ENCODE data around the gene ACMSD. TPM values are rescaled to one million over a fixed set of nuclear protein-coding genes. Genes with fewer than 3 reads are reported as not detected.

ACMSD gene
- total and polyA plus RNA-seq, 2 of the 4 experiments (the other 2 are of a cell fraction) = not detected

DNA sequence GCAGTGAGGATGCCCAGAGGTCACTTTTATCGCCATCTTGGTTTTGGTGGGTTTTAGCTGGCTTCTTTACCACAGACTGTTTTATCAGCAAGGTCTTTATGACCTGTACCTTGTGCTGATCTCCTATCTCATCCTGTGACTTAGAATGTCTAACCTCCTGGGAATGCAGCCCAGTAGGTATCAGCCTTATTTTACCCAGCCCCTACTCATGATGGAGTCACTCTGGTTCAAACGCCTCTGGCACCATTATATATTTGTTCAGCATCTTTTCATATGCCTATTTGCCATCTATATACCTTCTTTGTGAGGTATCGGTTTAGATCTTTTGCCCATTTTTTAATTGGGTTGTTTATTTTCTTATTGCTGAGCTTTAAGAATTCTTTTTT, 73.0 kb downstream of the ACMSD start:
- TF ChIP-seq, protein P1, sequence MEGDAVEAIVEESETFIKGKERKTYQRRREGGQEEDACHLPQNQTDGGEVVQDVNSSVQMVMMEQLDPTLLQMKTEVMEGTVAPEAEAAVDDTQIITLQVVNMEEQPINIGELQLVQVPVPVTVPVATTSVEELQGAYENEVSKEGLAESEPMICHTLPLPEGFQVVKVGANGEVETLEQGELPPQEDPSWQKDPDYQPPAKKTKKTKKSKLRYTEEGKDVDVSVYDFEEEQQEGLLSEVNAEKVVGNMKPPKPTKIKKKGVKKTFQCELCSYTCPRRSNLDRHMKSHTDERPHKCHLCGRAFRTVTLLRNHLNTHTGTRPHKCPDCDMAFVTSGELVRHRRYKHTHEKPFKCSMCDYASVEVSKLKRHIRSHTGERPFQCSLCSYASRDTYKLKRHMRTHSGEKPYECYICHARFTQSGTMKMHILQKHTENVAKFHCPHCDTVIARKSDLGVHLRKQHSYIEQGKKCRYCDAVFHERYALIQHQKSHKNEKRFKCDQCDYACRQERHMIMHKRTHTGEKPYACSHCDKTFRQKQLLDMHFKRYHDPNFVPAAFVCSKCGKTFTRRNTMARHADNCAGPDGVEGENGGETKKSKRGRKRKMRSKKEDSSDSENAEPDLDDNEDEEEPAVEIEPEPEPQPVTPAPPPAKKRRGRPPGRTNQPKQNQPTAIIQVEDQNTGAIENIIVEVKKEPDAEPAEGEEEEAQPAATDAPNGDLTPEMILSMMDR (conservative IDR thresholded peaks at IDR 0.05; ENCODE audit: low read depth, low read length) = no peak
- TF ChIP-seq RCOR1 (IDR thresholded peaks at IDR 0.05; ENCODE audit: insufficient replicate concordance, low read length) (no peak), SMC3 (IDR thresholded peaks at IDR 0.05; ENCODE audit: low read depth, low read length) (no peak), RAD21 (IDR thresholded peaks at IDR 0.05; ENCODE audit: low read length) (no peak), CEBPB (IDR thresholded peaks at IDR 0.05; ENCODE audit: low read depth, low read length) (no peak), BHLHE40 (IDR thresholded peaks at IDR 0.05; ENCODE audit: low read depth, low read length) (no peak), MAFK (IDR thresholded peaks at IDR 0.05; ENCODE audit: low read depth, low read length) (no peak), MAZ (IDR thresholded peaks at IDR 0.05; ENCODE audit: borderline replicate concordance, low read depth, low read length) (no peak), CHD1 (IDR thresholded peaks at IDR 0.05; ENCODE audit: low read depth, low read length) (no peak), NFE2L2 (IDR thresholded peaks at IDR 0.05; ENCODE audit: low read depth, low read length) (no peak), POLR2A (IDR thresholded peaks at IDR 0.05; ENCODE audit: low read depth, low read length) (no peak), FOS (IDR thresholded peaks at IDR 0.05; ENCODE audit: low read depth, low read length) (no peak), RFX5 (IDR thresholded peaks at IDR 0.05; ENCODE audit: low read depth, low read length) (no peak), MXI1 (IDR thresholded peaks at IDR 0.05; ENCODE audit: borderline replicate concordance, low read depth, low read length) (no peak)
- TF ChIP-seq, protein P2, sequence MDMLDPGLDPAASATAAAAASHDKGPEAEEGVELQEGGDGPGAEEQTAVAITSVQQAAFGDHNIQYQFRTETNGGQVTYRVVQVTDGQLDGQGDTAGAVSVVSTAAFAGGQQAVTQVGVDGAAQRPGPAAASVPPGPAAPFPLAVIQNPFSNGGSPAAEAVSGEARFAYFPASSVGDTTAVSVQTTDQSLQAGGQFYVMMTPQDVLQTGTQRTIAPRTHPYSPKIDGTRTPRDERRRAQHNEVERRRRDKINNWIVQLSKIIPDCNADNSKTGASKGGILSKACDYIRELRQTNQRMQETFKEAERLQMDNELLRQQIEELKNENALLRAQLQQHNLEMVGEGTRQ (IDR thresholded peaks at IDR 0.05; ENCODE audit: low read depth, low read length) = no peak
- TF ChIP-seq, protein P3, sequence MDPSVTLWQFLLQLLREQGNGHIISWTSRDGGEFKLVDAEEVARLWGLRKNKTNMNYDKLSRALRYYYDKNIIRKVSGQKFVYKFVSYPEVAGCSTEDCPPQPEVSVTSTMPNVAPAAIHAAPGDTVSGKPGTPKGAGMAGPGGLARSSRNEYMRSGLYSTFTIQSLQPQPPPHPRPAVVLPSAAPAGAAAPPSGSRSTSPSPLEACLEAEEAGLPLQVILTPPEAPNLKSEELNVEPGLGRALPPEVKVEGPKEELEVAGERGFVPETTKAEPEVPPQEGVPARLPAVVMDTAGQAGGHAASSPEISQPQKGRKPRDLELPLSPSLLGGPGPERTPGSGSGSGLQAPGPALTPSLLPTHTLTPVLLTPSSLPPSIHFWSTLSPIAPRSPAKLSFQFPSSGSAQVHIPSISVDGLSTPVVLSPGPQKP (IDR thresholded peaks at IDR 0.05; ENCODE audit: borderline replicate concordance, low read depth, low read length) = no peak
- H4K91ac ChIP-seq (ENCODE audit: insufficient read depth, low read depth, low read length) = no peak overlapping the region
- H4K8ac ChIP-seq (ENCODE audit: low read depth in 2 of 2, low read length in 2 of 2) = no peak overlapping the region
- H3K9ac ChIP-seq (ENCODE audit: low read depth, low read length) = no peak overlapping the region
- no TSS peak for BruUV-seq (replicated peaks)
- no peak for DNase-seq
- CTCF ChIA-PET = interaction anchor here (0.7 kb wide), 1 partner anchor 1093 kb away, joined by 3 read pairs; no protein-coding TSS in a partner anchor
- in situ Hi-C loops (cut with MboI; ENCODE audit: low sequenced_read_pairs) (loop anchor here (10.0 to 25.0 kb wide), 2 partner anchors 797 to 1024 kb away; no protein-coding TSS in a partner anchor), intact Hi-C loops (cut with micrococcal nuclease) (no loop called here), dilution Hi-C loops (cut with HindIII; ENCODE audit: low sequenced_read_pairs, unreplicated experiment) (no loop called here)
- H3K36me3 ChIP-seq (ENCODE audit: control insufficient read depth, insufficient read depth, low read length) = no peaks in the 10 kb centered on the region
- WGBS, 2 experiments (ENCODE audit: extremely low coverage in 2 of 2, insufficient read length in 1 of 2) = no CpG with 5 or more reads among the region's 3 CpGs
- H3K9me3 ChIP-seq (ENCODE audit: control insufficient read depth, insufficient read depth, low read length) = no peaks in the 10 kb centered on the region
- H3K23ac ChIP-seq (ENCODE audit: low read depth, low read length) = no peak overlapping the region
- no peak overlapping the region for H2AK9ac ChIP-seq (replicated peaks; ENCODE audit: low read depth, low read length, poor library complexity)
- no peak overlapping the region for H3K4ac ChIP-seq (ENCODE audit: low read depth, low read length)
- POLR2A ChIA-PET (ENCODE audit: unreplicated experiment) = no interaction called here
- no peak overlapping the region for H2BK20ac ChIP-seq (ENCODE audit: low read depth, low read length)
- no peak overlapping the region for H3K27ac ChIP-seq (ENCODE audit: insufficient read depth, low read length)
- H3K4me1 ChIP-seq (ENCODE audit: control insufficient read depth, insufficient read depth, low read length) = no peaks in the 10 kb centered on the region
- no peak overlapping the region for H3K14ac ChIP-seq (replicated peaks; ENCODE audit: low read depth, low read length)
- no peaks in the 10 kb centered on the region for H3K27me3 ChIP-seq (ENCODE audit: control insufficient read depth, insufficient read depth, low read length)
- no peak overlapping the region for H2BK15ac ChIP-seq (ENCODE audit: low read depth, low read length)
- H2AK5ac ChIP-seq (ENCODE audit: low read depth, low read length) = no peak overlapping the region
- no peak overlapping the region for H3K18ac ChIP-seq (ENCODE audit: low read depth, low read length)
- H2BK120ac ChIP-seq (ENCODE audit: low read depth, low read length) = no peak overlapping the region
- no peak overlapping the region for H4K5ac ChIP-seq (ENCODE audit: low read depth, low read length)
- H3K4me3 ChIP-seq (ENCODE audit: insufficient read depth, low read depth, low read length) = no peak overlapping the region
- no peaks in the 10 kb centered on the region for H3K9me1 ChIP-seq (ENCODE audit: insufficient read depth, low read length)
- no peak overlapping the region for H3K4me2 ChIP-seq (ENCODE audit: low read depth, low read length)
- H2BK5ac ChIP-seq (ENCODE audit: low read depth, low read length, poor library complexity, severe bottlenecking) = no peak overlapping the region
- no peak for ATAC-seq (ENCODE audit: low read depth)
- no peak overlapping the region for H2AFZ ChIP-seq (replicated peaks; ENCODE audit: low read length, poor library complexity)
- H3K56ac ChIP-seq (ENCODE audit: extremely low read depth, insufficient read depth, low read length) = no peak overlapping the region
- no peaks in the 10 kb centered on the region for H4K20me1 ChIP-seq (ENCODE audit: insufficient read depth, low read length)
- no peaks in the 10 kb centered on the region for H3K79me1 ChIP-seq (ENCODE audit: low read depth in 1 of 2, low read length in 2 of 2)
